ENCODE data around the gene SH2D5. TPM values are rescaled to one million over a fixed set of nuclear protein-coding genes. Genes with fewer than 3 reads are reported as not detected.

The SH2D5 gene
- total RNA-seq, 1 experiment from 2014 or later = 8.4 TPM

DNA sequence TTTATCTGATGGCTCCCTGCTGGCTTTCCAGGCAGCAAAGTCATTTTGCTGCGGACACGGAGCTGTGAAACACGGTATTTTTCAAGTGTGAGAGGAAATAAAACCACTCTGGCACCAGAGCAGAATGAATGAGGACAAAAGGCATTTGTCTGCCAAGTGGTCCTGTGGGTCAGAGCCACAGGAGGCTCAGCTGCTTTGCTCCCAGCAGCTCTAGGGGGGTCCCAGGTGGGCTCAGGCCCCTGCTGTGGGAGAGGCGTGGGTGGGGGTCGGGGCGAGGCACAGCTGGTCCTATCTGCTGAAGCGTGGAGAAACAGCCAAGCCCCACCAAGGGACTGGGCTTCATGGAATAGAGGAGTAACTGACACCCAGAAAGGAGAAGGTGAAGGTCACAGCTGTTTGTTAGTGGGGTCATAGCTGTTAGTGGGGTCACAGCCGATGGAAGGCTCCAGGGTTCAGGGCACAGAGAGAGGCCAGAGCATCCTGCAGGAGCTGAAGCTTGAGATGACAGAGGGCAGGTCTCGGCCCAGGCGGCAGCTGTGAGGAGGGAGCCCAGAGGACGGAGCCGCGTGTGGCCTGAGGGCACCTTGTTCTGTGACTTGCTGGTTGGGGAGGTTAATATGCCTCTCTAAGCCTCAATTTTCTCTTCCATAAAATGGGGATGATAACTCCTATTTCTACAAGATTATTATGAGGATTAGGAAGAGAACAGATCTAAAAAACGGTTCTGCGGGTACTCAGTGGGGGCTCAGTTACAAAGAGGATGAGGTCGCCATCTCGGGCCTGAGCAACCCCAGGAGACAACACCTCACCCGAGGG is 21.8 kb downstream of the SH2D5 start:
- Histone ChIP-seq H3K4me3 (peak overlapping the region; percentile 10), H3K9me3 (replicated peaks) (no peaks in the 10 kb centered on the region), H3K36me3 (no peaks in the 10 kb centered on the region), H3K27ac (peak overlapping the region; percentile 95), H3K27me3 (no peaks in the 10 kb centered on the region), H3K4me1 (peaks cover 29% of the 10 kb centered on the region)
- DNase-seq = peak; percentile 93 to 94

DNA sequence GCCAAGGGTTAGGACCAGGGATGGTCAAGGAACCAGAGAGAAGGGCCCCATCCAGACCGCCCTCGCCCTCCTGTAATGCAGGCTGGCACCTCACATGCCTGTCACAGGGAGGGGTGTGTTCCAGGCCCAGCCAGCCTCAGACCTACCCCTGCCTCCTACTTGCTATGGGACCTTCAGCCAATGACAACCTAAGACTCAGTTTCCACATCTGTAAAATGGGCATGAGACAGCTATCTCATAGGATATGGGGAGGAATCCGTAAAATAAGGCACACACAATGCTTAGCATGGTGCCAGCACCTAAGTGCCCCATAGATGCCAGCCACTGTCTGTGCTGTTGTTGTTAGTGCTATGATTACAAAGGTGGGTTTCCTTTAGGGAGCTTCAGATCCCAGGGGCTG is 22.6 kb downstream of the SH2D5 start:
- peaks cover 29% of the 10 kb centered on the region for H3K4me1 ChIP-seq
- H3K4me3 ChIP-seq = no peak overlapping the region
- H3K27me3 ChIP-seq = no peaks in the 10 kb centered on the region
- DNase-seq = no peak
- no peaks in the 10 kb centered on the region for H3K36me3 ChIP-seq
- H3K27ac ChIP-seq = peak overlapping the region; percentile 95
- H3K9me3 ChIP-seq (replicated peaks) = no peaks in the 10 kb centered on the region

GRCh38 chr1:20708891-20709290 is 23.6 kb downstream of the SH2D5 start:
- Histone ChIP-seq H3K36me3 (no peaks in the 10 kb centered on the region), H3K27ac (no peak overlapping the region), H3K27me3 (no peaks in the 10 kb centered on the region), H3K4me1 (peaks cover 29% of the 10 kb centered on the region), H3K9me3 (replicated peaks) (no peaks in the 10 kb centered on the region), H3K4me3 (no peak overlapping the region)
- DNase-seq = no peak

- DNase-seq = peak; percentile 50 to 58
- Histone ChIP-seq H3K36me3 (no peaks in the 10 kb centered on the region), H3K4me3 (no peak overlapping the region), H3K9me3 (replicated peaks) (no peaks in the 10 kb centered on the region), H3K27ac (no peak overlapping the region), H3K27me3 (no peaks in the 10 kb centered on the region), H3K4me1 (peaks cover 29% of the 10 kb centered on the region)
These were observed 24.4 kb downstream of the SH2D5 start for GRCh38 chr1:20708057-20708456.

DNA sequence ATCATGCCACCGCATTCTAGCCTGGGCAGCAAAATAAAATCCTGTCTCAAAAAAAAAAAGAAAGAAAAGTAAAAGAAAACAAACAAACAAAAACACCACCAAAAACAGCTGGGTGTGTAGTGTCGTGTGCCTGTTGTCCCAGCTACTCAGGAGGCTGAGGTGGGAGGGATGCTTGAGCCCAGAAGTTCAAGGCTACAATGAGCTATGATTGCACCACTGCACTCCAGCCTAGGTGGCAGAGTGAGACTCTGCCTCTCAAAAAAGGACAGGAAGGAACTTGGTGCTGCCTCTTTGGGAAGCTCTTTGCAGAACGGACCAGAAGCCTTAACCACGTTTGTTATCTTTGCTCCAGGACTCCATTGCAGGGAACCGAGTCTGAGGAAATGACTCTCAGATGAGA is 25.7 kb downstream of the SH2D5 start:
- Histone ChIP-seq H3K4me3 (no peak overlapping the region), H3K4me1 (peaks cover 29% of the 10 kb centered on the region), H3K27me3 (no peaks in the 10 kb centered on the region)

DNA sequence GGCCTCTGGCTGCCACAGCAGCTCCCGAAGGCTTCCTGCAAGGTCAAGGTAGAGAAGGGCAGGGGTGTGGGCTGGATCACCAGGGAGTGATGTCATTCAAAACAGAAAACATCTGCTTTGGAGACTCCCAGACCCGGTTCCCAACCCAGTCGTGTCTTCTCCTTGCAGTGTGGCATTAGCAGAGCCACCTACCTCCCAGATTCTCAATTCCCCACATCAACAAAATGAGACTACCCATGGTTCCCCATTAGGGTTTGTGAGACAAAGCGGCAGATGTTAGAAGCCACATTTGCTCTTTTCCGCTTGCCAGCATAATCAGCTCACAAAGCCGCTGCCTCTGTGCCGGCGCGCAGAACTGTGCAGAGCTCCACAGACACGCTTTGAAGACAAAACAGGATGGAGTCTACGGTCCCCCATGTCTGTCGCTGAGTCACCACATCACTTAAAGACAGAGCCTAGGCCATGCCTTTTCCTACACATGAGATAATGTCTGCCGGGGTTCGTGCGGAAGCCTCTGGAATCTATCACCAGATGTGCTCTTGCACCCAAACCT is 27.2 kb downstream of the SH2D5 start:
- Histone ChIP-seq H3K4me3 (no peak overlapping the region), H3K27me3 (no peaks in the 10 kb centered on the region), H3K9me3 (replicated peaks) (no peaks in the 10 kb centered on the region), H3K27ac (peak overlapping the region; percentile 5; the same call in 1 of the 2 replicates), H3K4me1 (peaks cover 21% of the 10 kb centered on the region), H3K36me3 (no peaks in the 10 kb centered on the region)
- DNase-seq = peak; percentile 45 to 62

More for the DNA sequence above, 25.7 kb downstream of the SH2D5 start:
- Histone ChIP-seq H3K9me3 (replicated peaks) (no peaks in the 10 kb centered on the region), H3K36me3 (no peaks in the 10 kb centered on the region), H3K27ac (no peak overlapping the region)
- DNase-seq = no peak

- H3K36me3 ChIP-seq = no peaks in the 10 kb centered on the region
- H3K27me3 ChIP-seq = no peaks in the 10 kb centered on the region
- H3K4me3 ChIP-seq = no peak overlapping the region
- peaks cover 19% of the 10 kb centered on the region for H3K4me1 ChIP-seq
- DNase-seq = no peak
- H3K27ac ChIP-seq = peak overlapping the region; percentile 5; the same call in 1 of the 2 replicates
- no peaks in the 10 kb centered on the region for H3K9me3 ChIP-seq (replicated peaks)
These were observed 27.9 kb downstream of the SH2D5 start for GRCh38 chr1:20704390-20705202.

GRCh38 chr1:20703124-20703756 is 29.3 kb downstream of the SH2D5 start:
- peaks cover 27% of the 10 kb centered on the region for H3K4me1 ChIP-seq
- DNase-seq = no peak
- no peaks in the 10 kb centered on the region for H3K36me3 ChIP-seq
- H3K27ac ChIP-seq = no peak overlapping the region
- no peaks in the 10 kb centered on the region for H3K9me3 ChIP-seq (replicated peaks)
- H3K27me3 ChIP-seq = no peaks in the 10 kb centered on the region
- no peak overlapping the region for H3K4me3 ChIP-seq

DNA sequence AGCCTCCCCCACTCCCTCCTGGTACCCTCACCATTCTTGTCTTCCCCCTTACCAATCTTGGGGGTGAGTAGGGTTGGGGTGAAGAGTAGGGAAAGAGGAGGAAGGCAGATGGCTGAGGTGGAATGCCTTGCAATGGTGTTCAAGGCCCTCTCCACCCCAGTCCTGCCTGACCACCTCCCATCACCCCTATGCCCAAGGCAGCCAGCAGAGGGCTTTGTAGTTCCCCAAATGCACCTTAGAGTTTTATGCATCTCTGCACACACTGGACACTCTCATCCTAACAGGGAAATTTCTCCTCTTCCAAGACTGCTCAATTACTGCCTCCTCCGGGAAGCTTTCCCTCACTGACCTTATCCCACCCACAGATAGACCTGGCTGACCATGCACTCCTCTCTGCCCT is 30.1 kb downstream of the SH2D5 start:
- Histone ChIP-seq H3K4me3 (no peak overlapping the region), H3K27me3 (no peaks in the 10 kb centered on the region), H3K4me1 (peaks cover 32% of the 10 kb centered on the region), H3K9me3 (replicated peaks) (no peaks in the 10 kb centered on the region), H3K27ac (no peak overlapping the region), H3K36me3 (no peaks in the 10 kb centered on the region)
- DNase-seq = peak in 1 of 2 experiments; percentile 54

DNA sequence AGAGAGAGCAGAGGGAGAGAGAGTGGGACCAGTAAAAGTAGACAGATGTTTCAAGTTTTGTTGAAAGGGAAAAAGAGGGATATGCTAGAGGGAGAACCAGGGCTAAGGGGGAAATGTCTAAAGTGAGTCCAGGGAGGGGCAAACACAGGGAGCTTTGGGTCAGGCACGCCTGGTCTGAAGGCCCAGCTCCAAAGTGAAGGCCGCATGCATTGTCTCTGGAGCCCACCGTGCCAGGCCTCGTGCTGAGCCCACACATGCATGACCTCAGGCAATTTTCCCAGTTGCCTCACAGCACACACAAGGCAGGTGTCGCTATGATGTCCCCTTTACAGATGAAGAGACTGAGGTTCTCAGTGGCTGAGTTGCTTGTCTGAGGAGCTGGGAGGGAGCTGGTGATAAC is 30.7 kb downstream of the SH2D5 start:
- no peak overlapping the region for H3K4me3 ChIP-seq
- no peak overlapping the region for H3K27ac ChIP-seq
- H3K4me1 ChIP-seq = peaks cover 34% of the 10 kb centered on the region
- no peaks in the 10 kb centered on the region for H3K27me3 ChIP-seq
- no peak for DNase-seq
- no peaks in the 10 kb centered on the region for H3K36me3 ChIP-seq
- H3K9me3 ChIP-seq (replicated peaks) = no peaks in the 10 kb centered on the region

GRCh38 chr1:20701446-20701845 is 31.1 kb downstream of the SH2D5 start:
- no peak overlapping the region for H3K27ac ChIP-seq
- no peaks in the 10 kb centered on the region for H3K27me3 ChIP-seq
- no peaks in the 10 kb centered on the region for H3K36me3 ChIP-seq
- no peak overlapping the region for H3K4me3 ChIP-seq
- H3K9me3 ChIP-seq (replicated peaks) = no peaks in the 10 kb centered on the region
- no peak for DNase-seq
- peaks cover 34% of the 10 kb centered on the region for H3K4me1 ChIP-seq

DNA sequence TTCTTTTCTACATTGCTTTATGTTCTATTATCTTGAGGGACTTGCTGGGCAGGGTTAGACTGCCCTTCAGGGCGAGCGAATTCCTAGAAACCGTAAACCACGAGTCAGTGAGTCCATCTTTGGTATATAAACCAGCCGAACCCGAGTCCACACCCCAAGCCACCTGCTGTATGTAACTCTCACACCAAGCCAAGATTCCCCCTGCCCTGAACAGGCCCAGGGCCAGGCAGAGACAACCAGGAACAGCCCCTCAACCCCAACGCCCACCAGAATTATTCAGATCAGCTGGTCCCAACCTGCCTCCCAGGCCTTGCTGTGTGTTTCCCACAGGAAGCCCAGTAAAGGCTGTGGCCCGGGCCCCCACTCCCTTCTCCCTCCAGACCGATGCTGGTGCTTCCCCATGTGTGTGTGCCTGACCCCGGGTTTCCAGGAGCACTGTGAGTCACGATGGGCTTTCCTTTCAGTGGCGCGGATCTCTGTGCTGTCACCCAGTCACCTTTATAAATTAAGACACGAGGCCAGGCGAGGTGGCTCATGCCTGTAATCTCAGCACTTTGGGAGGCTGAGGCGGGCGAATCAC is 31.8 kb downstream of the SH2D5 start:
- H3K27ac ChIP-seq = peak overlapping the region; percentile 50
- H3K4me1 ChIP-seq = peaks cover 37% of the 10 kb centered on the region
- peak in 1 of 2 experiments; percentile 48 for DNase-seq
- H3K9me3 ChIP-seq (replicated peaks) = no peaks in the 10 kb centered on the region
- H3K4me3 ChIP-seq = no peak overlapping the region
- H3K36me3 ChIP-seq = no peaks in the 10 kb centered on the region
- H3K27me3 ChIP-seq = no peaks in the 10 kb centered on the region

- H3K4me3 ChIP-seq = no peak overlapping the region
- no peaks in the 10 kb centered on the region for H3K27me3 ChIP-seq
- H3K9me3 ChIP-seq (replicated peaks) = no peaks in the 10 kb centered on the region
- DNase-seq = peak; percentile 99 to 100
- H3K4me1 ChIP-seq = peaks cover 37% of the 10 kb centered on the region
- peak overlapping the region; percentile 50 for H3K27ac ChIP-seq
- no peaks in the 10 kb centered on the region for H3K36me3 ChIP-seq
These were observed 32.9 kb downstream of the SH2D5 start for GRCh38 chr1:20699558-20699957.

- H3K4me1 ChIP-seq = peaks cover 37% of the 10 kb centered on the region
- H3K36me3 ChIP-seq = no peaks in the 10 kb centered on the region
- DNase-seq = no peak
- no peak overlapping the region for H3K4me3 ChIP-seq
- H3K9me3 ChIP-seq (replicated peaks) = no peaks in the 10 kb centered on the region
- no peaks in the 10 kb centered on the region for H3K27me3 ChIP-seq
- H3K27ac ChIP-seq = peak overlapping the region; percentile 50
These were observed 34.1 kb downstream of the SH2D5 start for GRCh38 chr1:20698195-20698910.

Measured in SJCRH30 (cell line).